ENCODE results near the gene SHOC2.

Gene SHOC2

DNA sequence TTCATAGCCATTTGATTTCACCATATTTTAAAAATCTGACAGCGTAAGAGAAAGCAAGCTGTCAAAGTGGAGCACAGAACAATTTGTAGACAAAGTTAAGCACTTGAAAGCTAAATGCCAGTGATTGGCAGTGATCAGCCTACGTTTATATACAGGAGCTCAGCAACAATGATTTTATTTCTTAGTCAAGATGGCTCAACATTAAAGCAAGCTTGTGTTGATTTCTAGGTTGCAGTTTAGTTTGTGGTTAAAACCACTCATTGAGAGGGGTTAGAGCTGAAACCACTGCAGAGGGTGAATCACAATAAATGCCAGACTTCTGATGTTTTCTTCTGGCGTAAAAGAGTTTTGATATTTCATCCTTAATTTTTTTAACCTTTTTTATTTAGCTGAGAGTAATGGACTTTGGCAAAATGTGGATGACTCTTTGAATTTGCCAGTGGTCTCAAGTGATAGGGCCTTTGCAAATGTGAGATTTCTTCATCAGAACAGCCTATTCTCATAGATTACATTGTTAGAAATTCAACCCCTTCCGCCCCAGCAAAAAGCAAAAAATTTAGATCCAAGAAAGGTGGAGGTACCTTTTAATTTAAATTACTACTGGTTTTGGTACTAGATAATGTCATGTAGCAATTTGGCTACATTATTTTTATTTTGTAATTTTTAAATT lies 73.8 kb downstream of the SHOC2 start:
- DNase-seq (ENCODE audit: extremely low spot score): no peak
- ChIA-PET POLR2A (interaction anchor here (1.2 kb wide), 1 partner anchor 75 kb away, joined by 3 read pairs; no protein-coding TSS in a partner anchor), CTCF (no interaction called here)
- TF ChIP-seq NFRKB (IDR thresholded peaks at IDR 0.05): no peak
- no peak for TF ChIP-seq FOXA1 (IDR thresholded peaks at IDR 0.05)

GRCh38 chr10:110994406-110995086 lies 75.1 kb downstream of the SHOC2 start:
- POLR2A ChIA-PET: no interaction called here
- TF ChIP-seq L3MBTL2 (conservative IDR thresholded peaks at IDR 0.05) (no peak), SP1 (IDR thresholded peaks at IDR 0.05) (no peak), LEF1 (IDR thresholded peaks at IDR 0.05; ENCODE audit: borderline replicate concordance) (no peak), FOXK2 (IDR thresholded peaks at IDR 0.05) (no peak), FOXA1 (IDR thresholded peaks at IDR 0.05) (no peak), ARNT (IDR thresholded peaks at IDR 0.05) (no peak), ZNF384 (IDR thresholded peaks at IDR 0.05) (no peak), TARDBP (IDR thresholded peaks at IDR 0.05) (no peak), BHLHE40 (IDR thresholded peaks at IDR 0.05; ENCODE audit: borderline replicate concordance) (no peak), ELF4 (IDR thresholded peaks at IDR 0.05) (no peak), NFRKB (IDR thresholded peaks at IDR 0.05) (no peak), HDGF (IDR thresholded peaks at IDR 0.05; ENCODE audit: borderline replicate concordance) (no peak), FOXM1 (IDR thresholded peaks at IDR 0.05; ENCODE audit: borderline replicate concordance) (no peak), CTBP1 (IDR thresholded peaks at IDR 0.05; ENCODE audit: borderline replicate concordance) (no peak)
- TF ChIP-seq, protein P1, sequence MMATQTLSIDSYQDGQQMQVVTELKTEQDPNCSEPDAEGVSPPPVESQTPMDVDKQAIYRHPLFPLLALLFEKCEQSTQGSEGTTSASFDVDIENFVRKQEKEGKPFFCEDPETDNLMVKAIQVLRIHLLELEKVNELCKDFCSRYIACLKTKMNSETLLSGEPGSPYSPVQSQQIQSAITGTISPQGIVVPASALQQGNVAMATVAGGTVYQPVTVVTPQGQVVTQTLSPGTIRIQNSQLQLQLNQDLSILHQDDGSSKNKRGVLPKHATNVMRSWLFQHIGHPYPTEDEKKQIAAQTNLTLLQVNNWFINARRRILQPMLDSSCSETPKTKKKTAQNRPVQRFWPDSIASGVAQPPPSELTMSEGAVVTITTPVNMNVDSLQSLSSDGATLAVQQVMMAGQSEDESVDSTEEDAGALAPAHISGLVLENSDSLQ (IDR thresholded peaks at IDR 0.05): no peak
- no peak for DNase-seq (ENCODE audit: extremely low spot score)
- CTCF ChIA-PET: no interaction called here

DNA sequence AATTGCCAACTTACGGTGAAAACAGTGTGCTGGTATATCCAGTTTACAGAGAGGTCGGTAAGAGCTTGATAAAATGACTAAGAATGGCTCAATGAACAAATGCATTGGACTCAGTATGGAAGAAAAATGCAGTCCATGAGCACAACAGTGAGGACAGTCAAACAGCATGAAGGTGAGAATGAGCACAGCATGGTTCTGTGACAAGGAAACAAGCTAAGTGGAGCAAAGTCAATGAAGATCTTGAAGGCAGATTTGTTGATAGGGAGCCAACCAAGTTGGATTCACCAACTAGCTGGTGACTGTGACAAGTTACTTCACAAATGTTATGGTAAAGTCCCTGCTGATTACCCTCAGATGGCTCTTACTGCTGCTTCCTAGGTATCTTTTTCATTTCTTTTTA lies 75.9 kb downstream of the SHOC2 start:
- ChIA-PET POLR2A (no interaction called here), CTCF (no interaction called here)
- TF ChIP-seq SP1 (IDR thresholded peaks at IDR 0.05): no peak
- TF ChIP-seq ZNF384 (IDR thresholded peaks at IDR 0.05): no peak
- TF ChIP-seq BHLHE40 (IDR thresholded peaks at IDR 0.05; ENCODE audit: borderline replicate concordance): no peak
- TF ChIP-seq FOXM1 (IDR thresholded peaks at IDR 0.05; ENCODE audit: borderline replicate concordance): no peak
- no peak for TF ChIP-seq HDGF (IDR thresholded peaks at IDR 0.05; ENCODE audit: borderline replicate concordance)
- TF ChIP-seq L3MBTL2 (conservative IDR thresholded peaks at IDR 0.05): no peak
- DNase-seq (ENCODE audit: extremely low spot score): no peak

DNA sequence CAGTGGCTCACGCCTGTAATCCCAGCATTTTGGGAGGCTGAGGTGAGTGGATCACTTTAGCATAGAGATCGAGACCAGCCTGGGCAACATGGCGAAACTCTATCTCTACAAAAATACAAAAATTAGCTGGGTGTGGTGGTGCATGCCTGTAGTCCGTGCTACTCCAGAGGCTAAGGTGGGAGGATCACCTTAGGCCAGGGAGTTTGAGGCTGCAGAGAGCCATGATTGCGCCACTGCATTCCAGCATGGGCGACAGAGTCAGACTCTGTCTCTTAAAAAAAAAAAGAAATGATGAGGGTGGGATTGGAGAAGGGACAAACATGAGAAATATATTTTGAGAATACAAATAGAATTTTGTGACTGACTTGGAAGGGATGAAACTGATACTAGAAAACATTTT lies 76.9 kb downstream of the SHOC2 start:
- ChIA-PET CTCF (interaction anchor here (0.6 kb wide), 1 partner anchor 825 kb away, joined by 3 read pairs; no protein-coding TSS in a partner anchor), POLR2A (no interaction called here)
- TF ChIP-seq ARNT (IDR thresholded peaks at IDR 0.05): no peak
- TF ChIP-seq TARDBP (IDR thresholded peaks at IDR 0.05): no peak
- TF ChIP-seq CTBP1 (IDR thresholded peaks at IDR 0.05; ENCODE audit: borderline replicate concordance): no peak
- TF ChIP-seq ELF4 (IDR thresholded peaks at IDR 0.05): no peak
- TF ChIP-seq LEF1 (IDR thresholded peaks at IDR 0.05; ENCODE audit: borderline replicate concordance): no peak
- TF ChIP-seq, protein P1 (IDR thresholded peaks at IDR 0.05): no peak
- no peak for TF ChIP-seq FOXK2 (IDR thresholded peaks at IDR 0.05)
- no peak for TF ChIP-seq HDGF (IDR thresholded peaks at IDR 0.05; ENCODE audit: borderline replicate concordance)
- TF ChIP-seq SUZ12 (IDR thresholded peaks at IDR 0.05): no peak
- no peak for TF ChIP-seq L3MBTL2 (conservative IDR thresholded peaks at IDR 0.05)
- TF ChIP-seq FOXA1 (IDR thresholded peaks at IDR 0.05): no peak
- no peak for TF ChIP-seq FOXM1 (IDR thresholded peaks at IDR 0.05; ENCODE audit: borderline replicate concordance)
- no peak for TF ChIP-seq NFRKB (IDR thresholded peaks at IDR 0.05)
- no peak for TF ChIP-seq ZNF384 (IDR thresholded peaks at IDR 0.05)
- no peak for TF ChIP-seq BHLHE40 (IDR thresholded peaks at IDR 0.05; ENCODE audit: borderline replicate concordance)
- TF ChIP-seq SP1 (IDR thresholded peaks at IDR 0.05): no peak

GRCh38 chr10:111004016-111004415 lies 84.6 kb downstream of the SHOC2 start:
- no peak for DNase-seq (ENCODE audit: extremely low spot score)
- ChIA-PET CTCF (interaction anchor here (0.6 kb wide), 1 partner anchor 1410 kb away, joined by 4 read pairs; no protein-coding TSS in a partner anchor), POLR2A (no interaction called here)
- no peak for TF ChIP-seq HDGF (IDR thresholded peaks at IDR 0.05; ENCODE audit: borderline replicate concordance)
- no peak for TF ChIP-seq LEF1 (IDR thresholded peaks at IDR 0.05; ENCODE audit: borderline replicate concordance)
- TF ChIP-seq ELF4 (IDR thresholded peaks at IDR 0.05): no peak
- TF ChIP-seq, protein P1 (IDR thresholded peaks at IDR 0.05): no peak
- TF ChIP-seq L3MBTL2 (conservative IDR thresholded peaks at IDR 0.05): no peak
- no peak for TF ChIP-seq BHLHE40 (IDR thresholded peaks at IDR 0.05; ENCODE audit: borderline replicate concordance)
- TF ChIP-seq ZNF384 (IDR thresholded peaks at IDR 0.05): no peak
- no peak for TF ChIP-seq CTBP1 (IDR thresholded peaks at IDR 0.05; ENCODE audit: borderline replicate concordance)
- no peak for TF ChIP-seq ARNT (IDR thresholded peaks at IDR 0.05)
- no peak for TF ChIP-seq SP1 (IDR thresholded peaks at IDR 0.05)
- TF ChIP-seq SUZ12 (IDR thresholded peaks at IDR 0.05): no peak
- no peak for TF ChIP-seq FOXM1 (IDR thresholded peaks at IDR 0.05; ENCODE audit: borderline replicate concordance)
- TF ChIP-seq FOXK2 (IDR thresholded peaks at IDR 0.05): no peak
- no peak for TF ChIP-seq NFRKB (IDR thresholded peaks at IDR 0.05)
- TF ChIP-seq TARDBP (IDR thresholded peaks at IDR 0.05): no peak
- TF ChIP-seq FOXA1 (IDR thresholded peaks at IDR 0.05): no peak

More for the DNA sequence above, 76.9 kb downstream of the SHOC2 start:
- no peak for DNase-seq (ENCODE audit: extremely low spot score)

DNA sequence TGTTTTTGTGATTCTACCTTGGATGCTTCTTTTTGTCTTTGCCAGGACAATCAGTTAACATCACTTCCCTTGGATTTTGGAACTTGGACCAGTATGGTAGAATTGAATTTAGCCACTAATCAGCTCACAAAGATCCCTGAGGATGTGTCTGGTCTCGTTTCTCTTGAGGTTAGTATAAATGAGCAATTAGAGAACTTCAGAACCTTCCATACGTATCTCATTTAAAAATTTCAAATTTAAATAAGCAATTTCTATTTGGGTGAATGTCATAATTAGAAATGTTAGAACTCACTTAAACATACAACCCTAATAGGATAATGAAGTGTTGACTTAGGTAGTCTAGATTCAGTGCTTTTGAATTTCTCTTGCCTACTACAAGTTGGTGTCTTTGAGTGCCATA lies 88.1 kb downstream of the SHOC2 start:
- TF ChIP-seq, protein P1 (IDR thresholded peaks at IDR 0.05): no peak
- no peak for TF ChIP-seq HDGF (IDR thresholded peaks at IDR 0.05; ENCODE audit: borderline replicate concordance)
- TF ChIP-seq CTBP1 (IDR thresholded peaks at IDR 0.05; ENCODE audit: borderline replicate concordance): no peak
- TF ChIP-seq BHLHE40 (IDR thresholded peaks at IDR 0.05; ENCODE audit: borderline replicate concordance): no peak
- TF ChIP-seq ARNT (IDR thresholded peaks at IDR 0.05): no peak
- no peak for TF ChIP-seq FOXA1 (IDR thresholded peaks at IDR 0.05)
- no peak for TF ChIP-seq FOXK2 (IDR thresholded peaks at IDR 0.05)
- no peak for TF ChIP-seq NFRKB (IDR thresholded peaks at IDR 0.05)
- TF ChIP-seq FOXM1 (IDR thresholded peaks at IDR 0.05; ENCODE audit: borderline replicate concordance): no peak
- no peak for TF ChIP-seq TARDBP (IDR thresholded peaks at IDR 0.05)
- TF ChIP-seq L3MBTL2 (conservative IDR thresholded peaks at IDR 0.05): no peak
- no peak for TF ChIP-seq ELF4 (IDR thresholded peaks at IDR 0.05)
- TF ChIP-seq SP1 (IDR thresholded peaks at IDR 0.05): no peak
- no peak for TF ChIP-seq ZNF384 (IDR thresholded peaks at IDR 0.05)
- TF ChIP-seq LEF1 (IDR thresholded peaks at IDR 0.05; ENCODE audit: borderline replicate concordance): no peak
- TF ChIP-seq SUZ12 (IDR thresholded peaks at IDR 0.05): no peak
- CTCF ChIA-PET: no interaction called here
- no peak for DNase-seq (ENCODE audit: extremely low spot score)
- POLR2A ChIA-PET: no interaction called here
